CD4-positive, alpha-beta T cell treated with Interleukin-4 for 1 hour (primary cell): Measurements from ENCODE around the gene CNTNAP1.
"Not testable (repeated sequence)": the region's sequence is repeated elsewhere in the genome, so short reads cannot be mapped to it uniquely, and the experiment has no call there.

Experiments used
- DNase-seq, 2 donors: peaks; one replicate each; pipeline ENCODE4 v3.0.0-alpha.2; 2020 to 2022

CNTNAP1 gene

GRCh38 chr17:42686520-42687128, 4.3 kb downstream of the CNTNAP1 start:
- DNase-seq: no peak

- no peak for DNase-seq
Observed at GRCh38 chr17:42687707-42688320, 5.5 kb downstream of the CNTNAP1 start.

GRCh38 chr17:42690596-42690995, 8.3 kb downstream of the CNTNAP1 start:
- DNase-seq: no peak

GRCh38 chr17:42691021-42691545, 8.8 kb downstream of the CNTNAP1 start:
- no peak for DNase-seq

- DNase-seq: no peak
Observed at GRCh38 chr17:42692489-42692888, 10.2 kb downstream of the CNTNAP1 start.

- no peak for DNase-seq
Observed at GRCh38 chr17:42694524-42694923, 12.2 kb downstream of the CNTNAP1 start.

GRCh38 chr17:42695500-42695899, 13.2 kb downstream of the CNTNAP1 start:
- no peak for DNase-seq

GRCh38 chr17:42697108-42697811, 14.9 kb downstream of the CNTNAP1 start:
- no peak for DNase-seq

- no peak for DNase-seq
Observed at GRCh38 chr17:42698736-42699414, 16.5 kb downstream of the CNTNAP1 start.

GRCh38 chr17:42699415-42699740, 17.0 kb downstream of the CNTNAP1 start:
- DNase-seq: no peak

- DNase-seq: no peak
Observed at GRCh38 chr17:42700586-42701289, 18.4 kb downstream of the CNTNAP1 start.

GRCh38 chr17:42702446-42702845, 20.1 kb downstream of the CNTNAP1 start:
- no peak for DNase-seq

- DNase-seq: no peak
Observed at GRCh38 chr17:42704490-42704836, 22.1 kb downstream of the CNTNAP1 start.

- no peak for DNase-seq
Observed at GRCh38 chr17:42704837-42705494, 22.6 kb downstream of the CNTNAP1 start.

GRCh38 chr17:42706732-42707131, 24.4 kb downstream of the CNTNAP1 start:
- DNase-seq: peak; percentile 37 to 66

GRCh38 chr17:42708588-42708987, 26.3 kb downstream of the CNTNAP1 start:
- DNase-seq: no peak

- DNase-seq: no peak
Observed at GRCh38 chr17:42709561-42709960, 27.2 kb downstream of the CNTNAP1 start.

- DNase-seq: peak; percentile 30 to 74
Observed at GRCh38 chr17:42720996-42721583, 38.8 kb downstream of the CNTNAP1 start.

- no peak for DNase-seq
Observed at GRCh38 chr17:42723636-42724035, 41.3 kb downstream of the CNTNAP1 start.

GRCh38 chr17:42725143-42725542, 42.8 kb downstream of the CNTNAP1 start:
- no peak for DNase-seq

GRCh38 chr17:42740699-42741098, 58.4 kb downstream of the CNTNAP1 start:
- DNase-seq: no peak

- DNase-seq: not testable (repeated sequence)
Observed at GRCh38 chr17:42742916-42743315, 60.6 kb downstream of the CNTNAP1 start.
